Measurements from ENCODE around the gene GALNT10.

GALNT10 gene

GRCh38 chr5:154342211-154342610, 151.7 kb downstream of the GALNT10 start:
- Histone ChIP-seq H3K36me3 (no peaks in the 10 kb centered on the region), H3K27me3 (ENCODE audit: insufficient read depth, low read depth, severe bottlenecking) (no peaks in the 10 kb centered on the region), H3K4me3 (ENCODE audit: low read depth, low read length) (no peak overlapping the region), H3K9me3 (ENCODE audit: severe bottlenecking) (no peaks in the 10 kb centered on the region), H3K27ac (no peak overlapping the region)
- DNase-seq: no peak
- TF ChIP-seq, protein P1, sequence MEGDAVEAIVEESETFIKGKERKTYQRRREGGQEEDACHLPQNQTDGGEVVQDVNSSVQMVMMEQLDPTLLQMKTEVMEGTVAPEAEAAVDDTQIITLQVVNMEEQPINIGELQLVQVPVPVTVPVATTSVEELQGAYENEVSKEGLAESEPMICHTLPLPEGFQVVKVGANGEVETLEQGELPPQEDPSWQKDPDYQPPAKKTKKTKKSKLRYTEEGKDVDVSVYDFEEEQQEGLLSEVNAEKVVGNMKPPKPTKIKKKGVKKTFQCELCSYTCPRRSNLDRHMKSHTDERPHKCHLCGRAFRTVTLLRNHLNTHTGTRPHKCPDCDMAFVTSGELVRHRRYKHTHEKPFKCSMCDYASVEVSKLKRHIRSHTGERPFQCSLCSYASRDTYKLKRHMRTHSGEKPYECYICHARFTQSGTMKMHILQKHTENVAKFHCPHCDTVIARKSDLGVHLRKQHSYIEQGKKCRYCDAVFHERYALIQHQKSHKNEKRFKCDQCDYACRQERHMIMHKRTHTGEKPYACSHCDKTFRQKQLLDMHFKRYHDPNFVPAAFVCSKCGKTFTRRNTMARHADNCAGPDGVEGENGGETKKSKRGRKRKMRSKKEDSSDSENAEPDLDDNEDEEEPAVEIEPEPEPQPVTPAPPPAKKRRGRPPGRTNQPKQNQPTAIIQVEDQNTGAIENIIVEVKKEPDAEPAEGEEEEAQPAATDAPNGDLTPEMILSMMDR (IDR thresholded peaks at IDR 0.05; ENCODE audit: low read depth, low read length): no peak

GRCh38 chr5:154342963-154343362, 152.4 kb downstream of the GALNT10 start:
- DNase-seq: no peak
- Histone ChIP-seq H3K36me3 (no peaks in the 10 kb centered on the region), H3K4me3 (ENCODE audit: low read depth, low read length) (no peak overlapping the region), H3K27ac (no peak overlapping the region), H3K9me3 (ENCODE audit: severe bottlenecking) (no peaks in the 10 kb centered on the region), H3K27me3 (ENCODE audit: insufficient read depth, low read depth, severe bottlenecking) (no peaks in the 10 kb centered on the region)
- TF ChIP-seq, protein P1 (IDR thresholded peaks at IDR 0.05; ENCODE audit: low read depth, low read length): no peak

GRCh38 chr5:154344461-154344860, 153.9 kb downstream of the GALNT10 start:
- no peak overlapping the region for H3K4me3 ChIP-seq (ENCODE audit: low read depth, low read length)
- no peaks in the 10 kb centered on the region for H3K9me3 ChIP-seq (ENCODE audit: severe bottlenecking)
- no peaks in the 10 kb centered on the region for H3K36me3 ChIP-seq
- TF ChIP-seq, protein P1 (IDR thresholded peaks at IDR 0.05; ENCODE audit: low read depth, low read length): no peak
- no peak for DNase-seq
- H3K27ac ChIP-seq: no peak overlapping the region
- H3K27me3 ChIP-seq (ENCODE audit: insufficient read depth, low read depth, severe bottlenecking): no peaks in the 10 kb centered on the region

DNA sequence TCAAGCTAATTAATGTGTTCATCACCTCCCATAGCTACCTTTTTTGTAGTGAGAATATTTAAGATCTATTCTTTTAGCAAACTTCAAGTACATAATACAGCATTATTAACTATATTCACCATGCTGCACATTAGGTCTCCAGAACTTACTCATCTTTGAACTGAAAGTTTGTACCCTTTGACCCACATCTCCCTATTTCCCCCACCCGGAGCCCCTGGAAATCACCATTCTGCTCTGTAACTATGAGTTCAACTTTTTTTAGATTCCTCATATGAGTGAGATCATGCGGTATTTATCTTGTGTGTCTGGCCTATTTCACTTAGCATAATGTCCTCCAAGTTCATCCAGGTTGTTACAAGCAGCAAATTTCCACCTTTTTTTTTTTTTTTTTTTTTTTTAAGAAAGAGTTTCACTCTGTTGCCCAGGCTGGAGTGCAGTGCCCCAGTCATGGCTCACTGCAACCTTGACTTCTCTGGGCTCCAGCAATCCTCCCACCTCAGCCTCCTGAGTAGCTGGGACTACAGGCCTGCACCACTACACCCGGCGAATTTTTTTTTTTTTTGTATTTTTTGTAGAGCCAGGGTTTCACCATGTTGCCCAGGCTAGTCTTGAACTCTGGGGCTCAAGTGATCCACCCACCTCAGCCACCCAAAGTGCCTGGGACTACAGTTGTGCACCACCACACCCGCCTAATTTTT, 154.9 kb downstream of the GALNT10 start:
- Histone ChIP-seq H3K36me3 (no peaks in the 10 kb centered on the region), H3K27ac (no peak overlapping the region), H3K27me3 (ENCODE audit: insufficient read depth, low read depth, severe bottlenecking) (no peaks in the 10 kb centered on the region), H3K9me3 (ENCODE audit: severe bottlenecking) (no peaks in the 10 kb centered on the region), H3K4me3 (ENCODE audit: low read depth, low read length) (no peak overlapping the region)
- DNase-seq: no peak
- TF ChIP-seq, protein P1 (IDR thresholded peaks at IDR 0.05; ENCODE audit: low read depth, low read length): no peak

DNA sequence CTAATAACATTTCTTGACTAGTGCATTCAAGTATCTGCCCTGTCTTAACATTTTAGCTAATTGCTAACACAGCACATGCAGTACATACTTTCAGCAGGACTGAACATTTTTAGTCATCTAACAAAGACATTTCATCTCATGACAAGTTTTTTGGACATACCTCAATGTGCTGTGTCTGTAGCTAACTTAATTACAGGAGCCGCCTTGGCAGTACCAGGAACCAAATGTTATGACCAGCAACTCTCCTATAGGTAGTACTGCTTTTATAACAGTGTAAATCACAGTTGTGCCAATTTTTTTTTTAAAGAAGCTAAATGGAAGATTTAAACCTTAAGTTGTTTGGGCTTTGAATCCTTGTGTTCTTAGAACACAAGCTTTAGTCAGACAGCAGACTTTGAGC, 155.9 kb downstream of the GALNT10 start:
- Histone ChIP-seq H3K27me3 (ENCODE audit: insufficient read depth, low read depth, severe bottlenecking) (no peaks in the 10 kb centered on the region), H3K36me3 (no peaks in the 10 kb centered on the region), H3K9me3 (ENCODE audit: severe bottlenecking) (no peaks in the 10 kb centered on the region), H3K4me3 (ENCODE audit: low read depth, low read length) (no peak overlapping the region), H3K27ac (no peak overlapping the region)
- TF ChIP-seq, protein P1 (IDR thresholded peaks at IDR 0.05; ENCODE audit: low read depth, low read length): no peak
- DNase-seq: no peak

Data from WERI-Rb-1 (cell line).